Pons (tissue), 1 donor: ENCODE results near the gene RAPGEF2.
A peak's percentile ranks its signal among the peaks of the same experiment; 100 is the strongest.
"Not testable (repeated sequence)": the region's sequence is repeated elsewhere in the genome, so short reads cannot be mapped to it uniquely, and the experiment has no call there.

Source experiments
- DNase-seq: peaks from one replicate; pipeline ENCODE4 v3.0.0-alpha.2; 2016; ENCODE audit warnings: low spot score

RAPGEF2 gene

GRCh38 chr4:159162576-159162975 is 59.7 kb downstream of the RAPGEF2 start:
- no peak for DNase-seq

GRCh38 chr4:159163521-159163920 is 60.6 kb downstream of the RAPGEF2 start:
- no peak for DNase-seq

- DNase-seq: no peak
Measured at GRCh38 chr4:159169404-159170302, 66.8 kb downstream of the RAPGEF2 start.

- DNase-seq: no peak
Measured at GRCh38 chr4:159171287-159171686, 68.4 kb downstream of the RAPGEF2 start.

GRCh38 chr4:159173886-159174285 is 71.0 kb downstream of the RAPGEF2 start:
- DNase-seq: no peak

GRCh38 chr4:159174645-159175084 is 71.8 kb downstream of the RAPGEF2 start:
- no peak for DNase-seq

GRCh38 chr4:159175085-159175988 is 72.5 kb downstream of the RAPGEF2 start:
- DNase-seq: peak; percentile 91

GRCh38 chr4:159175989-159176375 is 73.1 kb downstream of the RAPGEF2 start:
- DNase-seq: no peak

- peak; percentile 69 for DNase-seq
Measured at GRCh38 chr4:159177265-159178150, 74.6 kb downstream of the RAPGEF2 start.

- DNase-seq: no peak
Measured at GRCh38 chr4:159178151-159178546, 75.3 kb downstream of the RAPGEF2 start.

- no peak for DNase-seq
Measured at GRCh38 chr4:159178979-159179969, 76.4 kb downstream of the RAPGEF2 start.

- DNase-seq: not testable (repeated sequence)
Measured at GRCh38 chr4:159183885-159184605, 81.2 kb downstream of the RAPGEF2 start.

- DNase-seq: no peak
Measured at GRCh38 chr4:159185591-159186023, 82.7 kb downstream of the RAPGEF2 start.

GRCh38 chr4:159188646-159189045 is 85.8 kb downstream of the RAPGEF2 start:
- DNase-seq: no peak

- no peak for DNase-seq
Measured at GRCh38 chr4:159190651-159191050, 87.8 kb downstream of the RAPGEF2 start.

GRCh38 chr4:159191989-159192388 is 89.1 kb downstream of the RAPGEF2 start:
- no peak for DNase-seq

GRCh38 chr4:159193046-159193620 is 90.3 kb downstream of the RAPGEF2 start:
- DNase-seq: no peak

GRCh38 chr4:159195361-159195769 is 92.5 kb downstream of the RAPGEF2 start:
- no peak for DNase-seq

GRCh38 chr4:159197260-159197884 is 94.5 kb downstream of the RAPGEF2 start:
- peak; percentile 34 for DNase-seq
